Caco-2 (cell line): ENCODE measurements around the gene PRDM9. TPM values are rescaled to one million over a fixed set of nuclear protein-coding genes. Genes with fewer than 3 reads are reported as not detected.
"Not testable (repeated sequence)": the region's sequence is repeated elsewhere in the genome, so short reads cannot be mapped to it uniquely, and the experiment has no call there.

ENCODE experiments used
- BruUV-seq: library from RNA; stranded (reverse); fragments of 400-500 nt; replicated peaks from 2 replicates; lab custom pipeline; 2021; lab: Mats Ljungman, UMichigan
- CTCF ChIA-PET: fragments of 300-600 bp; sonication (Branson Sonifier 250); formaldehyde crosslinking; loops from one replicate; lab custom pipeline; 2022; ENCODE audit warnings: antibody characterized with exemption; lab: Charles Lee
- POLR2A ChIA-PET: fragments of 300-600 bp; sonication (Branson Sonifier 250); formaldehyde crosslinking; loops from one replicate; lab custom pipeline; 2022; ENCODE audit warnings: antibody characterized with exemption; lab: Charles Lee
- DNase-seq, 2 experiments: peaks; one replicate each; pipeline versions ENCODE4 v3.0.0 to v3.0.0-alpha.2; 2020 to 2022
- H3K27me3 ChIP-seq: replicated peaks from 2 replicates; pipeline ENCODE4 v1.6.0; 2011; ENCODE audit warnings: low read length; ENCODE audit not compliant: control insufficient read depth, insufficient read depth
- H3K36me3 ChIP-seq: 2 replicates; pipeline ENCODE4 v1.5.1; 2011; ENCODE audit warnings: low read length; ENCODE audit not compliant: control insufficient read depth, insufficient read depth
- H3K4me1 ChIP-seq: fragments of 250-450 bp; sonication (Bioruptor Pico); 2 replicates; pipeline ENCODE4 v1.5.1; 2020; ENCODE audit warnings: mild to moderate bottlenecking
- H3K4me3 ChIP-seq: 2 replicates; pipeline ENCODE4 v1.5.1; 2011; ENCODE audit warnings: low read depth, mild to moderate bottlenecking, control low read depth, low read length
- H3K9me3 ChIP-seq: fragments of 250-450 bp; sonication (Bioruptor Pico); 2 replicates; pipeline ENCODE4 v1.5.1; 2020; ENCODE audit warnings: mild to moderate bottlenecking, moderate library complexity
- H3K27ac Mint-ChIP-seq: one replicate; pipeline ENCODE4 v1.8.0; 2022; ENCODE audit warnings: mixed read lengths; ENCODE audit not compliant: unreplicated experiment
- H3K27me3 Mint-ChIP-seq: one replicate; pipeline ENCODE4 v1.8.0; 2022; ENCODE audit warnings: mixed read lengths; ENCODE audit not compliant: insufficient read depth, unreplicated experiment
- H3K36me3 Mint-ChIP-seq: one replicate; pipeline ENCODE4 v1.8.0; 2022; ENCODE audit warnings: mild to moderate bottlenecking, mixed read lengths; ENCODE audit not compliant: insufficient read depth, unreplicated experiment
- H3K4me1 Mint-ChIP-seq: one replicate; pipeline ENCODE4 v1.8.0; 2022; ENCODE audit warnings: low read depth, mixed read lengths; ENCODE audit not compliant: unreplicated experiment
- H3K4me3 Mint-ChIP-seq: one replicate; pipeline ENCODE4 v1.8.0; 2022; ENCODE audit warnings: mild to moderate bottlenecking, moderate library complexity, mixed read lengths; ENCODE audit not compliant: unreplicated experiment
- H3K9me3 Mint-ChIP-seq: one replicate; pipeline ENCODE4 v1.8.0; 2022; ENCODE audit warnings: mixed read lengths; ENCODE audit not compliant: unreplicated experiment
- intact Hi-C: fragments of 100-400 bp; cut with micrococcal nuclease; formaldehyde crosslinking; loops from one replicate; pipeline ENCODE4 v1.10.0; 2022; ENCODE audit not compliant: unreplicated experiment
- total RNA-seq: library from RNA; stranded (reverse); gene quantifications from 2 replicates; pipeline ENCODE4 v1.2.3, GENCODE V29; 2022
- TF ChIP-seq, protein P1 (sequence below), 2 experiments: fragments of 200-600 bp in 1 of 2; IDR thresholded peaks; 1 replicate in 1 of 2; 2 replicates in 1 of 2; pipeline versions ENCODE4 v1.5.1 to v1.8.0; 2011 to 2022; ENCODE audit warnings: antibody characterized with exemption in 1 of 2, control low read depth in 1 of 2, inconsistent platforms in 1 of 2, low read depth in 1 of 2, low read length in 1 of 2, mild to moderate bottlenecking in 1 of 2, moderate library complexity in 1 of 2; ENCODE audit not compliant: insufficient read depth in 1 of 2, severe bottlenecking in 1 of 2, unreplicated experiment in 1 of 2

Gene PRDM9
- total RNA-seq, 1 experiment from 2014 or later = not detected

DNA sequence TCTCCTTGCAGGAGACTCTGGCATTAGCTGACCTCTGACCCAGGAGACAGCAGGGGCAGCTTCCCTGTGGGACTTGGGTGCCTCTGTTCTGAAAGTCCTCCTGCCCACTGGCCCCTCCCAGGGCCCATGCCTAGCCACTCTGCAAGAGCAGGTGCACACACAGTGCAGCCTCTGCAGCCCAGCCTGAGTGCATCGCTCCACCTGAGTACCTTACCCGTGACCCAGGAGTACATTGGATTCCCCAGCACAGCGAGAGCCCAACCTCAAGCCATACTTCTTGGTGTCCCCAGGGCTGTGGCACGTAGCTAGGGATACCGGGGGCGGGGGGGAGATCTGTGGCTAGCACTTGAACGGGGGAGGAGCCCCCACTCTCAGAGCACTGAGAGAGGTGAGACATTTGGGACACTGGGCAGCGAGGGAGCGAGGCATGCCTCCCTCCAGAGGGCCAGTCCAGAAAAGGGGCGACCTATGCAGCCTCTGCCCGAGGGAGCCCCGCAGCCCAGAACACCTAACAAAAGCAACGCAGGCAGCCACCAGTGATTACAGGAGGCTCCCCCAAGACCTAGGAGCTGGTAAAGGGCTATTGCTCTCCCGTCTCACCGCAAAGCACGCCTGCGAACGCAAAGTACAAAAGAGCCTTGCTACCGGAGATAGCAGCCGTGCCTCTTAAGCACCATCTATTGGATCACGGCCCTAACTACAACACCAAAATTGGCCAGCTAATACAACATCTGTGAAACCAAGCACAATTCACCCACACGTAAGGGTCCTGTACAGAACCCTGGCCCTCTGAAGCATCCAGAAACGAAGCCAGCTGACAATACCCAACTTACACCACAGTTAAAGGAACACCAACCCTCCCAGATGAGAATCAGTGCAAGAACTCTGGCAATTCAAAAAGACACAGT lies 826 bp upstream of the PRDM9 start:
- no peaks in the 10 kb centered on the region for H3K36me3 Mint-ChIP-seq
- POLR2A ChIA-PET = no interaction called here
- no peak overlapping the region for H3K4me3 ChIP-seq
- no peaks in the 10 kb centered on the region for H3K36me3 ChIP-seq
- no peaks in the 10 kb centered on the region for H3K4me1 ChIP-seq
- peak in 1 of 2 experiments; percentile 8 for DNase-seq
- no peaks in the 10 kb centered on the region for H3K4me1 Mint-ChIP-seq
- H3K27me3 Mint-ChIP-seq = no peaks in the 10 kb centered on the region
- TF ChIP-seq, protein P1, sequence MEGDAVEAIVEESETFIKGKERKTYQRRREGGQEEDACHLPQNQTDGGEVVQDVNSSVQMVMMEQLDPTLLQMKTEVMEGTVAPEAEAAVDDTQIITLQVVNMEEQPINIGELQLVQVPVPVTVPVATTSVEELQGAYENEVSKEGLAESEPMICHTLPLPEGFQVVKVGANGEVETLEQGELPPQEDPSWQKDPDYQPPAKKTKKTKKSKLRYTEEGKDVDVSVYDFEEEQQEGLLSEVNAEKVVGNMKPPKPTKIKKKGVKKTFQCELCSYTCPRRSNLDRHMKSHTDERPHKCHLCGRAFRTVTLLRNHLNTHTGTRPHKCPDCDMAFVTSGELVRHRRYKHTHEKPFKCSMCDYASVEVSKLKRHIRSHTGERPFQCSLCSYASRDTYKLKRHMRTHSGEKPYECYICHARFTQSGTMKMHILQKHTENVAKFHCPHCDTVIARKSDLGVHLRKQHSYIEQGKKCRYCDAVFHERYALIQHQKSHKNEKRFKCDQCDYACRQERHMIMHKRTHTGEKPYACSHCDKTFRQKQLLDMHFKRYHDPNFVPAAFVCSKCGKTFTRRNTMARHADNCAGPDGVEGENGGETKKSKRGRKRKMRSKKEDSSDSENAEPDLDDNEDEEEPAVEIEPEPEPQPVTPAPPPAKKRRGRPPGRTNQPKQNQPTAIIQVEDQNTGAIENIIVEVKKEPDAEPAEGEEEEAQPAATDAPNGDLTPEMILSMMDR (IDR thresholded peaks at IDR 0.05; ENCODE audit: insufficient read depth in 1 of 2, low read depth in 1 of 2, low read length in 1 of 2, severe bottlenecking in 1 of 2, unreplicated experiment in 1 of 2) = no peak
- no peaks in the 10 kb centered on the region for H3K27me3 ChIP-seq
- no peaks in the 10 kb centered on the region for H3K9me3 Mint-ChIP-seq
- intact Hi-C loops = loop anchor here (2.0 to 10.0 kb wide), 2 partner anchors 154 to 302 kb away; no protein-coding TSS in a partner anchor
- no peak overlapping the region for H3K4me3 Mint-ChIP-seq
- no TSS peak for BruUV-seq
- H3K9me3 ChIP-seq = no peaks in the 10 kb centered on the region
- no peak overlapping the region for H3K27ac Mint-ChIP-seq
- CTCF ChIA-PET = no interaction called here

DNA sequence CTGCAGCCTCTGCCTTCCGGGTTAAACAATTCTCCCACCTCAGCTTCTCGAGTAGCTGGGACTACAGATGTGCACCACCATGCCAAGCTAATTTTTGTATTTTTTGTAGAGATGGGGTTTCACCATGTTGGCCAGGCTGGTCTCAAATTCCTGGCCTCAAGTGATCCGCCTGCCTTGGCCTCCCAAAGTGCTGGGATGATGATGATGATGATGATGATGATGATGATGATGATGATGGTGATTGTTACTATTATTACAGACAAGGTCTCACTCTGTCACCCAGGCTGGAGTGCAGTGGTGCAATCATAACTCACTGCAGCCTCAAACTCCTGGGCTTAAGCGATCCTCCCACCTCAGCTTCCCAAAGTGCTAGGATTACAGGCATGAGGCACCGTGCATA lies 3.0 kb downstream of the PRDM9 start:
- intact Hi-C loops, H3K36me3 Mint-ChIP-seq, H3K4me1 ChIP-seq, H3K4me1 Mint-ChIP-seq, H3K9me3 Mint-ChIP-seq, H3K27ac Mint-ChIP-seq, H3K4me3 ChIP-seq, H3K27me3 ChIP-seq, H3K36me3 ChIP-seq, CTCF ChIA-PET, BruUV-seq, DNase-seq, H3K4me3 Mint-ChIP-seq, POLR2A ChIA-PET, H3K9me3 ChIP-seq, H3K27me3 Mint-ChIP-seq: not testable (repeated sequence)

DNA sequence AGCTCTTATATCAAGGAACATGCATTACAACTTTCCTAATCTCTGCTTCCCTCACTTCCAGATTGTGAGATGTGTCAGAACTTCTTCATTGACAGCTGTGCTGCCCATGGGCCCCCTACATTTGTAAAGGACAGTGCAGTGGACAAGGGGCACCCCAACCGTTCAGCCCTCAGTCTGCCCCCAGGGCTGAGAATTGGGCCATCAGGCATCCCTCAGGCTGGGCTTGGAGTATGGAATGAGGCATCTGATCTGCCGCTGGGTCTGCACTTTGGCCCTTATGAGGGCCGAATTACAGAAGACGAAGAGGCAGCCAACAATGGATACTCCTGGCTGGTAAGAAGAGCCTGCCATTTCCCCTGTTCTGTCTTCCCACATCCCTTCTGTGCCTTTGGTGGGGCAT lies 15.1 kb downstream of the PRDM9 start:
- Histone ChIP-seq H3K27me3 (no peaks in the 10 kb centered on the region), H3K4me1 (no peaks in the 10 kb centered on the region), H3K9me3 (no peaks in the 10 kb centered on the region), H3K36me3 (no peaks in the 10 kb centered on the region), H3K4me3 (no peak overlapping the region)
- intact Hi-C loops = no loop called here
- ChIA-PET POLR2A (no interaction called here), CTCF (no interaction called here)
- DNase-seq = no peak
- Mint-ChIP-seq H3K27me3 (no peaks in the 10 kb centered on the region), H3K9me3 (peaks cover 11% of the 10 kb centered on the region), H3K4me1 (no peaks in the 10 kb centered on the region), H3K4me3 (no peak overlapping the region), H3K36me3 (no peaks in the 10 kb centered on the region), H3K27ac (no peak overlapping the region)
- BruUV-seq = no TSS peak
- TF ChIP-seq, protein P1 (IDR thresholded peaks at IDR 0.05; ENCODE audit: insufficient read depth in 1 of 2, low read depth in 1 of 2, low read length in 1 of 2, severe bottlenecking in 1 of 2, unreplicated experiment in 1 of 2) = no peak
